Fibroblast of the aortic adventitia (primary cell): ENCODE measurements around the gene TENM4. TPM values are rescaled to one million over a fixed set of nuclear protein-coding genes. Genes with fewer than 3 reads are reported as not detected.

ENCODE experiments used
- DNase-seq: peaks from one replicate; pipeline ENCODE4 v3.0.0-alpha.2; 2010; ENCODE audit warnings: low read depth
- H3K4me3 ChIP-seq: 2 replicates; pipeline ENCODE4 v1.5.1; 2011; ENCODE audit warnings: low read depth, mild to moderate bottlenecking, control low read depth, low read length, moderate library complexity
- total RNA-seq: library from RNA; depleted of rRNA; stranded (reverse); fragments of >200 nt; gene quantifications from 2 replicates; pipeline ENCODE4 v1.2.3, GENCODE V29; 2012; ENCODE audit warnings: low replicate concordance
- TF ChIP-seq, protein P1 (sequence below): IDR thresholded peaks from 2 replicates; pipeline ENCODE4 v1.5.1; 2011; ENCODE audit warnings: mild to moderate bottlenecking, low read length, control low read depth, inconsistent platforms; ENCODE audit not compliant: insufficient read depth

Gene TENM4
- total RNA-seq, 1 donor: 113 TPM

DNA sequence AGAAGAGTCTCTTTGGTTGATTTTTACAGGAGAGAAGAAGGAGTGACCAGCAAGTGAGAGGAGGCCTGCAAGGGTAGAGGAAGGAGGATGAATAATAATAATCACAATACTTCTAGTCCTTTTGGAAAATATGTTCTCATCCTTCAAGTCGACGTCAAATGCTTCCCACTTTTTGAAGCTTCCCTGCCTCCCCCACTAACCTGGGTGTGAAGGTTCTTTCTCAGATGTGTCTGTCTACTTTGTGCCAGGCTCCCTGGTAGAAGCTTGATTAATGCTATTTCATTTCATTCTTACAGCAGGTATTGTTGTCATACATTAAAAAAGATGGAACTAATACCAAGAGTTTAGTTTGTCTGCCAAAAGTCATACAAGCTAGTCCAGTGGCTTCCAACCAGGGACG, 17.1 kb downstream of the TENM4 start:
- TF ChIP-seq, protein P1, sequence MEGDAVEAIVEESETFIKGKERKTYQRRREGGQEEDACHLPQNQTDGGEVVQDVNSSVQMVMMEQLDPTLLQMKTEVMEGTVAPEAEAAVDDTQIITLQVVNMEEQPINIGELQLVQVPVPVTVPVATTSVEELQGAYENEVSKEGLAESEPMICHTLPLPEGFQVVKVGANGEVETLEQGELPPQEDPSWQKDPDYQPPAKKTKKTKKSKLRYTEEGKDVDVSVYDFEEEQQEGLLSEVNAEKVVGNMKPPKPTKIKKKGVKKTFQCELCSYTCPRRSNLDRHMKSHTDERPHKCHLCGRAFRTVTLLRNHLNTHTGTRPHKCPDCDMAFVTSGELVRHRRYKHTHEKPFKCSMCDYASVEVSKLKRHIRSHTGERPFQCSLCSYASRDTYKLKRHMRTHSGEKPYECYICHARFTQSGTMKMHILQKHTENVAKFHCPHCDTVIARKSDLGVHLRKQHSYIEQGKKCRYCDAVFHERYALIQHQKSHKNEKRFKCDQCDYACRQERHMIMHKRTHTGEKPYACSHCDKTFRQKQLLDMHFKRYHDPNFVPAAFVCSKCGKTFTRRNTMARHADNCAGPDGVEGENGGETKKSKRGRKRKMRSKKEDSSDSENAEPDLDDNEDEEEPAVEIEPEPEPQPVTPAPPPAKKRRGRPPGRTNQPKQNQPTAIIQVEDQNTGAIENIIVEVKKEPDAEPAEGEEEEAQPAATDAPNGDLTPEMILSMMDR: no peak
- H3K4me3 ChIP-seq: no peak overlapping the region

DNA sequence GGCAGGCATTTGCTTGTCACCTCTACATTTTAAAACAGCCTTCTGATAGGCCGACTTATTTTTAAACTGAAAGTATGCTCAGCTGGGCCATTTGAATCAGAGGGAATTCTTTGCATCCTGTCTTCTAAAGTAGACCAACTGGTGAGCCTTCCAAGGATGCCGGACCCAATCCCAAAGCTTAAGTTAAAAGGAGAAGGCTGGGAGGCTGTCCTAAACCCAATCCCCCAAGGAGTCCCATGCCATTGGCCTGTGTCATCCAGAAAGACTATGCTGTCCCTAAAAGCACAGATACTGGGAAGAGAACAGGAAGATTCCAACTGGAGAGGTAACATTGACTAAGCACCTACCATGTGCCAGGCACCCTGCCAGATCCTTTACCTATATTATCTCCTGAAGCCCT, 18.0 kb downstream of the TENM4 start:
- no peak for DNase-seq
- TF ChIP-seq, protein P1: no peak
- no peak overlapping the region for H3K4me3 ChIP-seq

More for the DNA sequence above, 17.1 kb downstream of the TENM4 start:
- no peak for DNase-seq

DNA sequence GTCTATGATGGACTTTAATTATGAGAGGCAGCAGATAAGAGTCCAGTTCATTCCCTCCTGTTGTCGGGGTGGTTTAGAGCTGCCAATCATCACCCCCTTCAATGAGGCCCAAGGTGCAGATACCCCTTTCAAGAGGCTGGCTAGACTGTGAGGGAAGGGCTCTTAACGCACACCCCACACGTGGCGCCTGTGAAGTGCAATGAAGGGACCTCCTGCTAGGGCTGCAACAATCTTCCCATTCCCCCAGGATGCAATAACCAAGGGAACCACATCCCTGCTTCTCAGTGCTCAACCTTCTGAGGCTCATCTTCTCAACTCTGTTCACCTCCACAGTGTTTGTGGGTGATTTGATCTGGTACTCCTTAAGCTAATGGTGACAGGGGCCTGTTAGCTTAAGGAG, 19.0 kb downstream of the TENM4 start:
- TF ChIP-seq, protein P1: no peak
- no peak overlapping the region for H3K4me3 ChIP-seq
- DNase-seq: no peak

DNA sequence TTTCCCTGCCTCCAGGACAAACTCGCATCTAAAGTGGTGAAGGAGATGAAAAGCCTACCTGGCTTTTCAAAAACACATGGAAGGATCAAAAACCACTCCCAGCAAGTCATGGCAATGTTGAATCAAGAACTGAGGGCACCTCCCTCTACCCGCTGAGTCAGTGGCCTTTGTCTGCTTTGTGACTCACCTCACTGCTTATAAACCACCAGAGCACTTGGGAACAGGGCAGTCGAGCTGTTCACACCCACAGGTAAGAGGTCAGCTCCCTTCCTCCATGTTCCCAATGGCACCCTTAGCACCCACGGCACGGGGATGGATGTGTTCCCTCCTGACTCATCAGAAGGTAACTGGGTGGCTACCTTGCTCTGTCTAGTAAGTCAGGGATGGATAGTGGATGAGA, 21.7 kb downstream of the TENM4 start:
- H3K4me3 ChIP-seq: no peak overlapping the region
- DNase-seq: peak; percentile 52
- TF ChIP-seq, protein P1: no peak

DNA sequence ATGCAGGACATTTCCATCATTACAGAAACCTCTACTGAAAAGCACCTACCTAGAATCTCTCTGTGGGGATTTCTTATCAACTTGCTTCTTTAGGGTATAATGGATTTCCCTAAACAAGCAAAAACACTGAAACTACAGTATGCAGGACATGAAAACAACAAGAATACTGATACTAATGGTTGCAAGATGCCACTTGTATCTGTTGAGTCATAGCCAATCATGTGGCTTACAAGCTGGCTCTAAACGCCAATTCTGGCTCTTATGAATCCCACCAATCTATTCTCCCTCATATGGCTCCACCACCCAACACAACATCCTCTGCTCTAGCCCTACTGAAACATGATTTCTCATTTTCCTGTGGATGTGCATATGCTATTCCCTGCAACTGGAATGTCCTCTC, 22.6 kb downstream of the TENM4 start:
- H3K4me3 ChIP-seq: no peak overlapping the region
- no peak for DNase-seq
- TF ChIP-seq, protein P1: no peak

DNA sequence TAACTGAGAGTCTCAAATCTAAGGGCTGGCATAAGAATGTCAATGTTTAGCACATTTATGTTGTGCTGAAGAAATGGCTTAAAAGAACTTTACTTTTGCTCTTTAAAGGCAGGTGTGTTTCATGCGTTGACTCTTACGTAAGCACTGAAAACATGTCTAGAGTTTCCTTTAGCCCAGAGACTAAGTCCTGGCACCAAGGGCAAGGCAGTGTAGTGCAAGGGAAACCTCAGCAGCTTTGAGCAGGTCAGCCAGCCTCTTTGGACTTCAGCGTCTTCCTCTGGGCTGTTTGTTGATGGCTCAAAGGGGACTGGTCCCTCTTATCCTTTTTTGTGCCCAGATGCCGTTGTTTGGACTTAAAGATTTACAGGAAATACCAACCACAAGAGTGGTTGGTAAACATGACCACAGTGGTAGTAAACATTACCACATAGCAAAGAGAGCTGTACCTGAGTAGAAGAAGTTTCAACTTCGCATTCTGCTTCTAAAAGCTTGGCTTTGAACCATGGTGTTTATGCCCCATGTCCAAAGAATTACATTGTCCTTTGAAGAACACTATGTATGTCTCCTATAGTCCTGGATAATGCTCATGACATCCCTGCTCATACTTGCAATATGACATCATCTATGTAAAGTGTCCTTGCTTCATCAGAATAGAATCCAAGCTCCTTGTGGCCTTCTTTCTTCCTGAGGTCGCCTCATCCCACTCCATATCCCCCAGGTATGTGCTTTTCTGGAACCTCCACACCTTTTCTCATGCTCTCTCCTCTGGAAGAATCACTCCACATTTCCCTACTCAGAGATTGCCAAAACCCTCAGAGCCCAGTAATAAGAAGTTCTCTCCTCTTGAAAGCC, 23.5 kb downstream of the TENM4 start:
- H3K4me3 ChIP-seq: no peak overlapping the region
- DNase-seq: no peak
- TF ChIP-seq, protein P1: no peak

DNA sequence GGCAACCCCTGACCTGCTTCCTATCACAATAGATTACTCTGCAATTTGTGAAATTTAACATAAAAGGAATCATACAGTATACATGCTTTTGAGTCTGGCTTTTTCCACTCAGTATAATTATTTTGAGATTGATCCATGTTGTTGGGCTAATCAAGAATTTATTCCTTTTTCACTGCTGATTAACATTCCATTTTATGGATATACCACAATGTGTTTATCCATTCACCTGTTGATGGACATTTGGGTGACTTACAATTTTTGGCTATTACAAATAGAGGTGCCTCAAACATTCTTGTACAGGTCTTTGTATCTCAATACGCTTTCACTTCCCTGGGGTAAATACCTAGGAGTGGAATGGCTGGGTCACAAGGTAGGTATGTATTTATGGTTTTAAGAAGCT, 24.9 kb downstream of the TENM4 start:
- no peak overlapping the region for H3K4me3 ChIP-seq
- DNase-seq: no peak
- TF ChIP-seq, protein P1: no peak
